ENCODE measurements around the gene SH3PXD2A. TPM values are rescaled to one million over a fixed set of nuclear protein-coding genes. Genes with fewer than 3 reads are reported as not detected.

The SH3PXD2A gene
- total and polyA plus RNA-seq, 2 experiments from 2014 or later, result 1.8 to 5.0 TPM

- peaks cover 53% of the 10 kb centered on the region for H3K4me1 Mint-ChIP-seq
- no peaks in the 10 kb centered on the region for H3K79me2 ChIP-seq (replicated peaks; ENCODE audit: insufficient read depth)
- no peaks in the 10 kb centered on the region for H4K20me1 ChIP-seq (replicated peaks; ENCODE audit: insufficient read depth)
- TF ChIP-seq JUNB (IDR thresholded peaks at IDR 0.05; ENCODE audit: unreplicated experiment) (no peak), REST (IDR thresholded peaks at IDR 0.05; ENCODE audit: unreplicated experiment) (no peak), NANOG (IDR thresholded peaks at IDR 0.05; ENCODE audit: borderline replicate concordance) (no peak), ZNF331 (CRISPR knock-in tag; IDR thresholded peaks at IDR 0.05; ENCODE audit: low read depth) (no peak), CTCF (conservative IDR thresholded peaks at IDR 0.05; ENCODE audit: low read depth in 2 of 2) (no peak), ZNF114 (CRISPR knock-in tag; IDR thresholded peaks at IDR 0.05) (no peak), ETS1 (IDR thresholded peaks at IDR 0.05) (no peak), POLR2AphosphoS5 (IDR thresholded peaks at IDR 0.05; ENCODE audit: low read depth) (no peak), CREB1 (CRISPR knock-in tag; IDR thresholded peaks at IDR 0.05; ENCODE audit: low read depth) (no peak), STAT1 (IDR thresholded peaks at IDR 0.05; ENCODE audit: unreplicated experiment) (no peak)
- no peak overlapping the region for H3K27ac ChIP-seq (ENCODE audit: low read depth)
- H3K4me1 ChIP-seq (ENCODE audit: insufficient read depth), result peaks cover 12% of the 10 kb centered on the region; the same call in 1 of the 2 replicates
- H3K4me3 ChIP-seq, result no peak overlapping the region
- no peaks in the 10 kb centered on the region for H3K27me3 ChIP-seq (ENCODE audit: insufficient read depth)
- no peaks in the 10 kb centered on the region for H3F3A ChIP-seq (replicated peaks; ENCODE audit: low read depth)
- no peak overlapping the region for H2AFZ ChIP-seq
- no peak for DNase-seq (ENCODE audit: low spot score)
- peaks cover 6% of the 10 kb centered on the region for H3K27me3 Mint-ChIP-seq (ENCODE audit: insufficient read depth, low read depth, poor library complexity)
- no peaks in the 10 kb centered on the region for H3K36me3 Mint-ChIP-seq (ENCODE audit: low read depth)
- no peaks in the 10 kb centered on the region for H3K36me3 ChIP-seq (ENCODE audit: insufficient read depth)
- no peak for ATAC-seq
- no peaks in the 10 kb centered on the region for H3K9me2 ChIP-seq (ENCODE audit: insufficient read depth)
- no peak overlapping the region for H3K4me3 Mint-ChIP-seq
- H3K9me3 Mint-ChIP-seq, result no peaks in the 10 kb centered on the region
- no peak overlapping the region for H3K4me2 ChIP-seq
- no peak overlapping the region; the same call in 1 of the 2 replicates for H3K27ac Mint-ChIP-seq
Measured at GRCh38 chr10:103765168-103765567, 90.2 kb downstream of the SH3PXD2A start.
